ENCODE results near the gene CTSL.

CTSL gene

DNA sequence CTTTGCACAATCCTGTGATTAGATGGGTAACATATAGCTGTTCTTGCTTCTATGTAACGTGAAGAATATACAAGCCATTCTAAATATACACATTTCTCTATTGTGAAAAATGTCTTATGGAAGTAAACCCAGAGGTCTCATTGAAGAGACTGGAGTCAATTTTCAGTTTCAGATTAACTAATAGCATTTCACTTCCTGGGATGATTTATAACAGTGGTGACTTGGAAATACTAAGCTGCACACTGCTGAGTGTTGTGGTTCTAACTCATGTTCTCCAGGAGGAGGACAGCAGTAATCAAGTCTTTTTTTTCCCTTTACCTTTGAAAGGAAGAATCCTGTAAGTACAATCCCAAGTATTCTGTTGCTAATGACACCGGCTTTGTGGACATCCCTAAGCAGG is 3.3 kb downstream of the CTSL start:
- TF ChIP-seq, protein P1, sequence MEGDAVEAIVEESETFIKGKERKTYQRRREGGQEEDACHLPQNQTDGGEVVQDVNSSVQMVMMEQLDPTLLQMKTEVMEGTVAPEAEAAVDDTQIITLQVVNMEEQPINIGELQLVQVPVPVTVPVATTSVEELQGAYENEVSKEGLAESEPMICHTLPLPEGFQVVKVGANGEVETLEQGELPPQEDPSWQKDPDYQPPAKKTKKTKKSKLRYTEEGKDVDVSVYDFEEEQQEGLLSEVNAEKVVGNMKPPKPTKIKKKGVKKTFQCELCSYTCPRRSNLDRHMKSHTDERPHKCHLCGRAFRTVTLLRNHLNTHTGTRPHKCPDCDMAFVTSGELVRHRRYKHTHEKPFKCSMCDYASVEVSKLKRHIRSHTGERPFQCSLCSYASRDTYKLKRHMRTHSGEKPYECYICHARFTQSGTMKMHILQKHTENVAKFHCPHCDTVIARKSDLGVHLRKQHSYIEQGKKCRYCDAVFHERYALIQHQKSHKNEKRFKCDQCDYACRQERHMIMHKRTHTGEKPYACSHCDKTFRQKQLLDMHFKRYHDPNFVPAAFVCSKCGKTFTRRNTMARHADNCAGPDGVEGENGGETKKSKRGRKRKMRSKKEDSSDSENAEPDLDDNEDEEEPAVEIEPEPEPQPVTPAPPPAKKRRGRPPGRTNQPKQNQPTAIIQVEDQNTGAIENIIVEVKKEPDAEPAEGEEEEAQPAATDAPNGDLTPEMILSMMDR (conservative IDR thresholded peaks at IDR 0.05; ENCODE audit: low read depth) = no peak
- ChIA-PET POLR2A (ENCODE audit: low non-redundant PET) (no interaction called here), CTCF (interaction anchor here (0.9 to 1.3 kb wide), 2 partner anchors 11 to 163 kb away, joined by 4 to 6 read pairs; no protein-coding TSS in a partner anchor)
- no peak for DNase-seq (ENCODE audit: low spot score)
- no peak overlapping the region for H3K27ac ChIP-seq

DNA sequence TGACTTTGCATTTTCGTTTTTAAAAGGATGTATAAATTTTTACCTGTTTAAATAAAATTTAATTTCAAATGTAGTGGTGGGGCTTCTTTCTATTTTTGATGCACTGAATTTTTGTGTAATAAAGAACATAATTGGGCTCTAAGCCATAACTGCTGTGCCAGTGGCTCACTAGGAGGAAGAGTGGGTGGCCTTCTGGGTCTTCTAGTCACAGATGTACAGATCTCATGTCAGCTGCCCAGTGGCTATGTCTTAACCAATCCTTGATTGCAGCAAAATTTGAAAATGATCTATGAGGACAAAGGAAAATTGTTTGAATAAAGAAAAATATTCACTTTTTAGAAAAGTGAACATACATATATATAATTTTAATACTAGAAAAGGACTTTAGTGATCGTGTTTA is 5.4 kb downstream of the CTSL start:
- TF ChIP-seq, protein P1 (conservative IDR thresholded peaks at IDR 0.05; ENCODE audit: low read depth) = no peak
- no peak overlapping the region for H3K27ac ChIP-seq
- no peak for DNase-seq (ENCODE audit: low spot score)
- ChIA-PET POLR2A (ENCODE audit: low non-redundant PET) (no interaction called here), CTCF (no interaction called here)

DNA sequence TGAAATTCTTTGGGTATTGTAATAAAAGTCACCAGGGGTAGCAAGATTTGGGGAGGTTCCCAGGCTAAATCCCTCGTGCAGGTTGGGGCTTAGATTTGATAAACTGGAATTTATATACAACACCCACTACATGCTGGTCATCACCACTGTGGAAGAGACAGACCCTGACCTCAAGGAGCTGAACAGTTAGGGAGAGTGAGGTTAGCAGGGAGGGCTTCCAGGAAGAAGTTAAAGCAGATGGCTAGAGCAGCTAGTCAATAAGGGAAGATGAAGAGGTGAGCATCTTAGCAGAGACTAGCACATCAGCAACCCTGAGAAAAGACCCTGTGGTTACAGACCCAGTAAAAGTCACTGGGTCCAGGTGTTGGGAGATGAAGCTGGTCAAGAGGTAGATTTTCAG is 6.4 kb downstream of the CTSL start:
- ChIA-PET CTCF (no interaction called here), POLR2A (ENCODE audit: low non-redundant PET) (no interaction called here)
- DNase-seq (ENCODE audit: low spot score) = no peak
- TF ChIP-seq, protein P1 (conservative IDR thresholded peaks at IDR 0.05; ENCODE audit: low read depth) = no peak
- no peak overlapping the region for H3K27ac ChIP-seq

DNA sequence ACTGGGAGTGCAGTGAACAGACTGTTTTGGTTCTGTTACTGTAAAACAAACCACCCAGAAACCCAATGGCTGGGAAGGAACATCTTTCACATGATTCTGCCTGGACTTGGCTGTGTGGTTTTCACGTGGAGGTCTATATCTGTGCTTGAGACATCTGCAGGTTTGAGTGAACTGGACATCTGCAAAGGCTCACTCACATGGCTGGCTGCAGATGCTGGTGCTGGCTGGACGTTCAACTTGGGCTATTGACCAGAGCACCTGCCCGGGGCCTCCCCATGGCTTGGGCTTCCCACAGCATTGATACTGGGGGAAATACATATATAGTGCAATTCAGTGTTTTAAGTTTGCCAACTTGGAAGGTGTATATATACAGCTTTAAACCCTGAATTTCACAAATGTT is 6.8 kb downstream of the CTSL start:
- POLR2A ChIA-PET (ENCODE audit: low non-redundant PET) = no interaction called here
- DNase-seq (ENCODE audit: low spot score) = no peak
- H3K27ac ChIP-seq = no peak overlapping the region
- CTCF ChIA-PET = no interaction called here
- TF ChIP-seq, protein P1 (conservative IDR thresholded peaks at IDR 0.05; ENCODE audit: low read depth) = no peak

DNA sequence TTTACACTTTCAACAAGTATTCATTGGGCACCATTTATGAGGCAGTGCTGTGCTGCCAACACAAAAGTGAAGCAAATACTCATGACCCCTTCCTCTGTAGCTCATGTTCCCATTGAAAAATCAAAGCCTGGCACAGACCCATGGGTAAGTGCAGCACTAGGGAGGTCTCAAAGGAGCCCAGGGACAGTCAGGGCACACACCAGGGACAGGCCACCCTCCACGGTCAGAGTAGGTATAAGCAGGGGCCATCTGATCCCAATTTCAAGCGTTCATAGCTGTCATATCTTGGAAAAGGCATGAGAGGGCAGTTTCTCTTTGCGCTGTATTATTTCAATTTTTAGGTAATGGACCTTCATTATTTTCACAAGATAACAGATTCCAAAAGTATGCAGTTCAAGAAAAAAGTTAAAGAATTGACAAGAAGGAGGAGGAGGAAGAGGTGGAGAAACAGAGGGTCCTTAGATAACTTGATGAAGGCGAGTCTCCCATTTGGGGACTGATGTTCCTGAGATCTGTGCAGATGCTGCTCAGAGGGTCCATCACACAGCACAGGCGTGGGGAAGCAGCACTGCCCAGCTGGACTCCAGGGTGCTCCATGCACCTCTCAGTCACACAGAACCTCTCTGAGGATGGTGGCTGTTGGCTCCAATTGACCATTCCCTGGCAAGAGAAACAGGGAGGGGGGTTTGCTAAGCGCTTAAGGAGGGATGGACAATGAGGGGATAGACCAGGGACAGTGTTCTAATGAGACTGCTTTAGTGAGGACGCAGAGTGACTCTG is 7.5 kb downstream of the CTSL start:
- no peak for DNase-seq (ENCODE audit: low spot score)
- TF ChIP-seq, protein P1 (conservative IDR thresholded peaks at IDR 0.05; ENCODE audit: low read depth) = no peak
- ChIA-PET CTCF (interaction anchor here (0.8 kb wide), 1 partner anchor 79 kb away, joined by 3 read pairs; no protein-coding TSS in a partner anchor), POLR2A (ENCODE audit: low non-redundant PET) (no interaction called here)
- no peak overlapping the region for H3K27ac ChIP-seq

DNA sequence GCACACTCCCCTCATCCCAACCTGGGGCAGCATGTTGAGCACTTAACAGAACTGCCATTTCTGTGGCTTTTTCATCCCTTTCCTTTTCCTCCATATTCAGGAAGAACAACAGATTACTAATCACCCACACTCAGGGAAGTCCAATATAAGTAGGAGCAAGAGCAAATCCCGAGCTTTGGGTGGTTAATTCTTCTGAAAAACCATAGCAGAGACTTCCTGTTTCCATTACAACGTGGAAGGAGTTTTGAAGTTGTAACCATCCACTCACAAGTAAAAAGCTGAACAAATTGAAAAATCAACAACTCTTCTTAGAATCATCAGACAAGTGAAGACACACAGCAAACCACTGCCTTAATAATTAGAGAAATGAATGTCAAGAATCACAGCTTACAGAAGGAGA is 8.2 kb downstream of the CTSL start:
- H3K27ac ChIP-seq = no peak overlapping the region
- TF ChIP-seq, protein P1 (conservative IDR thresholded peaks at IDR 0.05; ENCODE audit: low read depth) = no peak
- ChIA-PET POLR2A (ENCODE audit: low non-redundant PET) (interaction anchor here (1.0 kb wide), 1 partner anchor 8 kb away, joined by 4 read pairs; no protein-coding TSS in a partner anchor), CTCF (interaction anchor here (0.6 to 0.8 kb wide), 2 partner anchors 78 to 129 kb away, joined by 3 to 5 read pairs; no protein-coding TSS in a partner anchor)
- no peak for DNase-seq (ENCODE audit: low spot score)
